Measurements from ENCODE around the gene TESK2. TPM values are rescaled to one million over a fixed set of nuclear protein-coding genes. Genes with fewer than 3 reads are reported as not detected.

TESK2 gene
- total RNA-seq, 2 experiments from 2014 or later, result 4.9 to 6.6 TPM

DNA sequence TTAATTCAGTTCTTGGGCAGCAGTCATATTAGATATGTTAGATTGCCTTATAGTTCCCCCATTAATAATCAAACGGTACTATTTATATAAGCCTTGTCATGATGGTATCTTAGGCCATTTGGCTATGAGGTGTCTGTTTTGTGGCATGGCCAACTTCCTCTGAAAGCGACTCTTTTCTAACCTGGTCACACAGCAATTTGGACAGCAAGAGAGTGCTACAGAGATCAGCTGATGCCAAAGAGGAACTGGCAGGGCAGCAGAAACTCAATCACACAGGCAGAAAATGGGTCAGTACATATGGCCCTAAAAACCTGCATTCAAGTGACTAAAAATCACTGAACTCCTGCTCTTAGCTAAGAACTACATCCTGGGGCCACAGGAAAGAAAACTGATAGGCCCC is 137.3 kb downstream of the TESK2 start:
- TF ChIP-seq, protein P1, sequence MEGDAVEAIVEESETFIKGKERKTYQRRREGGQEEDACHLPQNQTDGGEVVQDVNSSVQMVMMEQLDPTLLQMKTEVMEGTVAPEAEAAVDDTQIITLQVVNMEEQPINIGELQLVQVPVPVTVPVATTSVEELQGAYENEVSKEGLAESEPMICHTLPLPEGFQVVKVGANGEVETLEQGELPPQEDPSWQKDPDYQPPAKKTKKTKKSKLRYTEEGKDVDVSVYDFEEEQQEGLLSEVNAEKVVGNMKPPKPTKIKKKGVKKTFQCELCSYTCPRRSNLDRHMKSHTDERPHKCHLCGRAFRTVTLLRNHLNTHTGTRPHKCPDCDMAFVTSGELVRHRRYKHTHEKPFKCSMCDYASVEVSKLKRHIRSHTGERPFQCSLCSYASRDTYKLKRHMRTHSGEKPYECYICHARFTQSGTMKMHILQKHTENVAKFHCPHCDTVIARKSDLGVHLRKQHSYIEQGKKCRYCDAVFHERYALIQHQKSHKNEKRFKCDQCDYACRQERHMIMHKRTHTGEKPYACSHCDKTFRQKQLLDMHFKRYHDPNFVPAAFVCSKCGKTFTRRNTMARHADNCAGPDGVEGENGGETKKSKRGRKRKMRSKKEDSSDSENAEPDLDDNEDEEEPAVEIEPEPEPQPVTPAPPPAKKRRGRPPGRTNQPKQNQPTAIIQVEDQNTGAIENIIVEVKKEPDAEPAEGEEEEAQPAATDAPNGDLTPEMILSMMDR (conservative IDR thresholded peaks at IDR 0.05; ENCODE audit: low read length), result no peak
- no peak for TF ChIP-seq EZH2phosphoT487 (IDR thresholded peaks at IDR 0.05; ENCODE audit: borderline replicate concordance, low read depth, low read length)
- Histone ChIP-seq H3K9me2 (ENCODE audit: insufficient read depth, low read length) (no peaks in the 10 kb centered on the region), H3K9me3 (ENCODE audit: low read length) (no peaks in the 10 kb centered on the region), H3K79me2 (ENCODE audit: insufficient read depth, low read depth, low read length) (no peaks in the 10 kb centered on the region), H3K27ac (ENCODE audit: low read depth, low read length, poor library complexity, severe bottlenecking) (no peak overlapping the region), H4K20me1 (ENCODE audit: insufficient read depth, low read length) (no peaks in the 10 kb centered on the region), H2AFZ (ENCODE audit: low read length) (no peak overlapping the region), H3K36me3 (ENCODE audit: insufficient read depth, low read length) (no peaks in the 10 kb centered on the region), H3K4me2 (ENCODE audit: low read length) (no peak overlapping the region), H3K4me1 (ENCODE audit: insufficient read depth, low read length, poor library complexity, severe bottlenecking) (peaks cover 11% of the 10 kb centered on the region), H3K4me3 (ENCODE audit: low read depth, low read length, poor library complexity, severe bottlenecking) (no peak overlapping the region)
- no TSS peak for BruUV-seq (replicated peaks)
- ChIA-PET CTCF (ENCODE audit: unreplicated experiment) (no interaction called here), POLR2A (interaction anchor here (1.2 kb wide), 2 partner anchors 11 to 20 kb away, joined by 3 to 9 read pairs; no protein-coding TSS in a partner anchor)
- intact Hi-C loops (cut with micrococcal nuclease; ENCODE audit: unreplicated experiment), result no loop called here
- DNase-seq (ENCODE audit: low spot score), result no peak

DNA sequence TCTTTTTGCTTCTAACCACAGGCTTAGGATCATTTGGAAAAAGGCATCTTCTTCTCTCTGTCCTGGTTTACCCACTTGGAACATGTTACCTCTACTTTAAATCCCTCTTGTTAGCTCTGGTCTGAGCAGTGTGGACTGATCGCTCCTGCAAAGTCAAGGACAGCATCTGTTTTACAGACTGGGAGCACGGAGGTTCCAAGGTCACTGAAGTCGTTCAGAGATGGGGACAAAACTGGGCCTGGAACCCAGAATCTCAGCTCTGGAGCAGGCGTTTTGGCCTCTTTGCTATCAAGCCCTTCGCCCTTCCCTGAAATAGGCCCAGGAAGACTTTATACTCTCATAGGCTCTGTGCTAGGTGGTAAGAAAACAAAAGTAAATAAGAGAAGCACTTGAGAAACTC is 139.5 kb downstream of the TESK2 start:
- TF ChIP-seq EZH2phosphoT487 (IDR thresholded peaks at IDR 0.05; ENCODE audit: borderline replicate concordance, low read depth, low read length), result no peak
- TF ChIP-seq, protein P1 (conservative IDR thresholded peaks at IDR 0.05; ENCODE audit: low read length), result no peak
- H3K4me1 ChIP-seq (ENCODE audit: insufficient read depth, low read length, poor library complexity, severe bottlenecking), result peaks cover 11% of the 10 kb centered on the region
- H3K9me2 ChIP-seq (ENCODE audit: insufficient read depth, low read length), result no peaks in the 10 kb centered on the region
- no peaks in the 10 kb centered on the region for H3K9me3 ChIP-seq (ENCODE audit: low read length)
- no peak overlapping the region for H3K4me2 ChIP-seq (ENCODE audit: low read length)
- POLR2A ChIA-PET, result interaction anchor here (1.0 kb wide), 1 partner anchor 30 kb away, joined by 3 read pairs; no protein-coding TSS in a partner anchor
- BruUV-seq (replicated peaks), result no TSS peak
- CTCF ChIA-PET (ENCODE audit: unreplicated experiment), result no interaction called here
- no peaks in the 10 kb centered on the region for H3K79me2 ChIP-seq (ENCODE audit: insufficient read depth, low read depth, low read length)
- DNase-seq (ENCODE audit: low spot score), result no peak
- intact Hi-C loops (cut with micrococcal nuclease; ENCODE audit: unreplicated experiment), result no loop called here
- H3K27ac ChIP-seq (ENCODE audit: low read depth, low read length, poor library complexity, severe bottlenecking), result no peak overlapping the region
- peaks cover 8% of the 10 kb centered on the region; the same call in 1 of the 2 replicates for H3K36me3 ChIP-seq (ENCODE audit: insufficient read depth, low read length)
- H3K4me3 ChIP-seq (ENCODE audit: low read depth, low read length, poor library complexity, severe bottlenecking), result no peak overlapping the region
- no peak overlapping the region for H2AFZ ChIP-seq (ENCODE audit: low read length)
- H4K20me1 ChIP-seq (ENCODE audit: insufficient read depth, low read length), result no peaks in the 10 kb centered on the region

DNA sequence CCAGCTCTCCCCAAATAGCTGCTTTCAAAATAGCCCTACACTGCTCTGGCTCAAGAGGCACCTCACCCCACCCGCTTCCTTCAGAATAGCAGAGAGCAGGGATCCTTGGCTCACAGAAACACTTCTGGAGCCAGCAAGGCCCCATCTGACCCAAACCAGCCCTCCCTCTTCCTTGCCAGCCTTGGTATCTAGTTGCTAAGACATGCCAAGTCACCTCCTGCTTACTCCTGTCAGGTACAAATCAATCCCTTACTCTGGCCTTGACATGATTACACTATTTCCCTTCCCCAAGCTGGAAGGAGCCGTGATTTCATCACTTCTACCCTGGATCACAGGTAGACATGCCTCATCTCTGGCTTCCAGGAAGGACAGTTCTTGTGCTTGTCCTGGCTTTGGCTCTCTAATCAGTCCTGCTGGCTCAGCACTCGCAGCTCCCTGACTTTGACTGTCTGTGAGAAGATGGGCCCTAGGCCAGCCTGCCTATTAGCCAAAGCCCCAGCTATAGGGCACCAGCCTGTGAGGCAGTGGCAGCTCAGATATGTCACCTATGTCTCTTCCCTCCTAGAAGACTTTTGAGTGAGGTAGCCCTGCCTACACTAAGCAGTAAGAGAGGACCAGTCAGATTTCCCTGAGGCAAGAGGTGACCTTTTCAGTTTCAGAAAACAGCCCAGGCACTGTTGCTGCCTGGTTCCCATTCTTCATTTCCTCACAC is 141.8 kb downstream of the TESK2 start:
- Histone ChIP-seq H2AFZ (ENCODE audit: low read length) (no peak overlapping the region), H3K4me2 (ENCODE audit: low read length) (no peak overlapping the region), H3K27ac (ENCODE audit: low read depth, low read length, poor library complexity, severe bottlenecking) (no peak overlapping the region), H3K4me1 (ENCODE audit: insufficient read depth, low read length, poor library complexity, severe bottlenecking) (no peaks in the 10 kb centered on the region), H3K9me2 (ENCODE audit: insufficient read depth, low read length) (no peaks in the 10 kb centered on the region), H4K20me1 (ENCODE audit: insufficient read depth, low read length) (no peaks in the 10 kb centered on the region), H3K9me3 (ENCODE audit: low read length) (no peaks in the 10 kb centered on the region), H3K4me3 (ENCODE audit: low read depth, low read length, poor library complexity, severe bottlenecking) (no peak overlapping the region), H3K79me2 (ENCODE audit: insufficient read depth, low read depth, low read length) (no peaks in the 10 kb centered on the region), H3K36me3 (ENCODE audit: insufficient read depth, low read length) (peaks cover 32% of the 10 kb centered on the region)
- ChIA-PET CTCF (ENCODE audit: unreplicated experiment) (interaction anchor here (1.1 kb wide), 1 partner anchor 151 kb away, joined by 4 read pairs; the partner anchor contains the start of genes CCDC163 and MMACHC), POLR2A (interaction anchor here (0.6 to 2.1 kb wide), 5 partner anchors 9 to 145 kb away, joined by 3 to 13 read pairs (median 3); partner anchors contain the start of genes MUTYH and TOE1)
- intact Hi-C loops (cut with micrococcal nuclease; ENCODE audit: unreplicated experiment), result no loop called here
- no peak for DNase-seq (ENCODE audit: low spot score)
- no peak for TF ChIP-seq EZH2phosphoT487 (IDR thresholded peaks at IDR 0.05; ENCODE audit: borderline replicate concordance, low read depth, low read length)
- BruUV-seq (replicated peaks), result no TSS peak

Measured in OCI-LY7 (cell line).